ENCODE results near the gene CTNNBIP1. TPM values are rescaled to one million over a fixed set of nuclear protein-coding genes. Genes with fewer than 3 reads are reported as not detected.

The CTNNBIP1 gene
- total RNA-seq, 2 experiments from 2014 or later = 9.0 to 9.6 TPM

GRCh38 chr1:9871707-9872425 lies 38.2 kb downstream of the CTNNBIP1 start:
- Mint-ChIP-seq H3K36me3 (ENCODE audit: low read depth) (no peaks in the 10 kb centered on the region), H3K4me1 (ENCODE audit: low read depth) (peaks cover 4% of the 10 kb centered on the region), H3K9me3 (no peaks in the 10 kb centered on the region), H3K27ac (no peak overlapping the region), H3K27me3 (no peaks in the 10 kb centered on the region), H3K4me3 (no peak overlapping the region)
- intact Hi-C loops (cut with micrococcal nuclease) = loop anchor here (10.0 kb wide), 1 partner anchor 163 kb away; the partner anchor contains the start of gene UBE4B
- ATAC-seq = no peak
- no peak for DNase-seq
- ChIA-PET CTCF (interaction anchor here (1.5 to 13.0 kb wide), 5 partner anchors 11 to 245 kb away, joined by 4 to 273 read pairs (median 6); partner anchors contain the start of genes LZIC and NMNAT1), POLR2A (interaction anchor here (1.1 kb wide), 1 partner anchor 72 kb away, joined by 3 read pairs; the partner anchor contains the start of genes LZIC and NMNAT1)
- no peak for TF ChIP-seq CTCF (IDR thresholded peaks at IDR 0.05)

DNA sequence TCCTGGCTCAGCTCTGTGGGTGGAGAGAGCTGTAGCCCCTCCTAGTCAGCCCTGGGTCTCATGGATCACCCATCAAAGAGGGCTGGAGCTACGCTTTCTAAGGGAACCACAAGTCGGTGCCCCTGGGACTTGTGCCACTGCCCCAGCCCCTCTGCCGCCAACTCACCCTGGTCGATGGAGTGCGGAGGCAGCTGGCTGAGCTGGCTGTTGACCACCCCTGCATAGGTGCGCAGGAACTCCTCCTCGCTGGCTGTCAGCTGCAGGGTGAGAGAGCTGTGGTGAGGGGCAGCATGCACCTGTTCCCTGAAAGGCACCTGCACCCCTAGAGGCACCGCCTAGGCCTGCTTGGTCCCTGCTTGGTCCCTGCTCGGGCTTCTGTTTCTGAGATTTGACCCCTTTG lies 39.0 kb downstream of the CTNNBIP1 start:
- Mint-ChIP-seq H3K27me3 (no peaks in the 10 kb centered on the region), H3K27ac (no peak overlapping the region), H3K4me1 (ENCODE audit: low read depth) (peaks cover 4% of the 10 kb centered on the region), H3K9me3 (no peaks in the 10 kb centered on the region), H3K36me3 (ENCODE audit: low read depth) (no peaks in the 10 kb centered on the region), H3K4me3 (no peak overlapping the region)
- POLR2A ChIA-PET = interaction anchor here (1.1 kb wide), 1 partner anchor 47 kb away, joined by 4 read pairs; no protein-coding TSS in a partner anchor
- DNase-seq (no peak), ATAC-seq (no peak)
- CTCF ChIA-PET = interaction anchor here (1.7 to 13.0 kb wide), 3 partner anchors 76 to 244 kb away, joined by 3 to 273 read pairs (median 28); no protein-coding TSS in a partner anchor
- intact Hi-C loops (cut with micrococcal nuclease) = loop anchor here (10.0 kb wide), 1 partner anchor 164 kb away; the partner anchor contains the start of gene UBE4B
- no peak for TF ChIP-seq CTCF (IDR thresholded peaks at IDR 0.05)

DNA sequence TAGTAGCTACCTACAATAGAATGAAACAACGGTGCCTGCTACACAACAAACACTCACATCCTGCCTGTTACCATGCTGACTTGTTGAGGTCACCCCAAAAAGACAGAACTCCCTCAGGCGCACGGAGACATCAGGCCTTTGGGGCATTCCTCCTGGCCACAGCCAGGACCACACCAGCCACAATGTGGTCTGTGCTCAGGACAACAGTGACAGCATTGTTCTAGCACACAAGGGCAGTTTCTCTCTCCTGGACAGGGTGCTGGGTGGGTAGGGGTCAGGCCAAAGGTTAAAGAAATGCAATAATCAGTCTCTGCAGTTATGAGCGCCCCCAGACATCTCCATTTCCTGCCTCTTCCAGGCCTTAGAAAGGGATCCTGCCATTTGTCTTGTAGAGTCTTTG lies 39.5 kb downstream of the CTNNBIP1 start:
- no peaks in the 10 kb centered on the region for H3K9me3 Mint-ChIP-seq
- H3K4me3 Mint-ChIP-seq = no peak overlapping the region
- ATAC-seq (no peak), DNase-seq (no peak)
- no peak for TF ChIP-seq CTCF (IDR thresholded peaks at IDR 0.05)
- intact Hi-C loops (cut with micrococcal nuclease) = loop anchor here (10.0 kb wide), 1 partner anchor 164 kb away; the partner anchor contains the start of gene UBE4B
- H3K27ac Mint-ChIP-seq = no peak overlapping the region
- no peaks in the 10 kb centered on the region for H3K27me3 Mint-ChIP-seq
- ChIA-PET POLR2A (interaction anchor here (1.1 kb wide), 1 partner anchor 48 kb away, joined by 4 read pairs; no protein-coding TSS in a partner anchor), CTCF (interaction anchor here (1.7 to 13.0 kb wide), 3 partner anchors 76 to 243 kb away, joined by 3 to 273 read pairs (median 28); no protein-coding TSS in a partner anchor)
- peaks cover 4% of the 10 kb centered on the region for H3K4me1 Mint-ChIP-seq (ENCODE audit: low read depth)
- no peaks in the 10 kb centered on the region for H3K36me3 Mint-ChIP-seq (ENCODE audit: low read depth)

- H3K4me1 Mint-ChIP-seq (ENCODE audit: low read depth) = peaks cover under 1% of the 10 kb centered on the region
- no peak overlapping the region for H3K27ac Mint-ChIP-seq
- ChIA-PET POLR2A (interaction anchor here (0.6 to 1.1 kb wide), 2 partner anchors 49 to 94 kb away, joined by 3 to 4 read pairs; no protein-coding TSS in a partner anchor), CTCF (interaction anchor here (1.4 to 13.0 kb wide), 6 partner anchors 72 to 254 kb away, joined by 3 to 273 read pairs (median 12); no protein-coding TSS in a partner anchor)
- no peaks in the 10 kb centered on the region for H3K9me3 Mint-ChIP-seq
- DNase-seq (no peak), ATAC-seq (no peak)
- no peak overlapping the region for H3K4me3 Mint-ChIP-seq
- no peaks in the 10 kb centered on the region for H3K27me3 Mint-ChIP-seq
- no peak for TF ChIP-seq CTCF (IDR thresholded peaks at IDR 0.05)
- intact Hi-C loops (cut with micrococcal nuclease) = loop anchor here (5.0 to 10.0 kb wide), 2 partner anchors 165 to 243 kb away; partner anchors contain the start of gene UBE4B
- H3K36me3 Mint-ChIP-seq (ENCODE audit: low read depth) = no peaks in the 10 kb centered on the region
These were observed 40.2 kb downstream of the CTNNBIP1 start for GRCh38 chr1:9869831-9870251.
